ENCODE measurements around the gene MGAT1. TPM values are rescaled to one million over a fixed set of nuclear protein-coding genes. Genes with fewer than 3 reads are reported as not detected.
"Not testable (repeated sequence)": the region's sequence is repeated elsewhere in the genome, so short reads cannot be mapped to it uniquely, and the experiment has no call there.

MGAT1 gene
- total RNA-seq, 1 donor from 2014 or later: 152 TPM

GRCh38 chr5:180784497-180785097 is 18.0 kb downstream of the MGAT1 start:
- DNase-seq (ENCODE audit: extremely low spot score in 2 of 2): peak in 1 of 2 donors; percentile 40
- Histone ChIP-seq H3K27ac (peak overlapping the region; percentile 81), H3K9me3 (no peaks in the 10 kb centered on the region), H3K4me1 (peaks cover 44% of the 10 kb centered on the region), H3K27me3 (no peaks in the 10 kb centered on the region), H3K4me3 (no peak overlapping the region), H3K36me3 (peaks cover 0 to 3% of the 10 kb centered on the region in 2 donors)
- intact Hi-C loops (cut with DNase I): loop anchor here (5.0 kb wide), 1 partner anchor 78 kb away; the partner anchor contains the start of gene ZFP62
- TF ChIP-seq CTCF (IDR thresholded peaks at IDR 0.05): peak; percentile 31 to 63 (median 38)
- TF ChIP-seq POLR2A (IDR thresholded peaks at IDR 0.05): no peak
- TF ChIP-seq POLR2AphosphoS5 (IDR thresholded peaks at IDR 0.05; ENCODE audit: insufficient read depth in 1 of 2, low read depth in 1 of 2): peak in 1 of 2 donors; percentile 18

- no peaks in the 10 kb centered on the region for H3K27me3 ChIP-seq
- H3K9me3 ChIP-seq: no peaks in the 10 kb centered on the region
- TF ChIP-seq CTCF (IDR thresholded peaks at IDR 0.05): no peak
- TF ChIP-seq POLR2A (IDR thresholded peaks at IDR 0.05): no peak
- TF ChIP-seq POLR2AphosphoS5 (IDR thresholded peaks at IDR 0.05; ENCODE audit: insufficient read depth in 1 of 2, low read depth in 1 of 2): no peak
- peaks cover 38% of the 10 kb centered on the region for H3K4me1 ChIP-seq
- DNase-seq (ENCODE audit: extremely low spot score in 2 of 2): peak in 1 of 2 donors; percentile 19
- no peaks in the 10 kb centered on the region for H3K36me3 ChIP-seq
- H3K4me3 ChIP-seq: no peak overlapping the region
- H3K27ac ChIP-seq: no peak overlapping the region
- intact Hi-C loops (cut with DNase I): no loop called here
These were observed 19.1 kb downstream of the MGAT1 start for GRCh38 chr5:180783340-180784052.

GRCh38 chr5:180782748-180783147 is 19.9 kb downstream of the MGAT1 start:
- intact Hi-C loops (cut with DNase I): no loop called here
- Histone ChIP-seq H3K27me3 (no peaks in the 10 kb centered on the region), H3K4me3 (no peak overlapping the region), H3K36me3 (no peaks in the 10 kb centered on the region), H3K9me3 (no peaks in the 10 kb centered on the region), H3K27ac (no peak overlapping the region), H3K4me1 (peaks cover 38% of the 10 kb centered on the region)
- no peak for DNase-seq (ENCODE audit: extremely low spot score in 2 of 2)
- TF ChIP-seq POLR2AphosphoS5 (IDR thresholded peaks at IDR 0.05; ENCODE audit: insufficient read depth in 1 of 2, low read depth in 1 of 2) (no peak), POLR2A (IDR thresholded peaks at IDR 0.05) (no peak), CTCF (IDR thresholded peaks at IDR 0.05) (no peak)

GRCh38 chr5:180781900-180782326 is 20.7 kb downstream of the MGAT1 start:
- H3K36me3 ChIP-seq; H3K27ac ChIP-seq; H3K27me3 ChIP-seq; DNase-seq (ENCODE audit: extremely low spot score in 2 of 2); H3K4me3 ChIP-seq; intact Hi-C loops (cut with DNase I); H3K9me3 ChIP-seq: not testable (repeated sequence)
- peaks cover 29% of the 10 kb centered on the region for H3K4me1 ChIP-seq

GRCh38 chr5:180779985-180780610 is 22.5 kb downstream of the MGAT1 start:
- no peak for DNase-seq (ENCODE audit: extremely low spot score in 2 of 2)
- Histone ChIP-seq H3K27me3 (no peaks in the 10 kb centered on the region), H3K9me3 (no peaks in the 10 kb centered on the region), H3K4me3 (no peak overlapping the region), H3K36me3 (no peaks in the 10 kb centered on the region), H3K4me1 (peaks cover 11% of the 10 kb centered on the region), H3K27ac (no peak overlapping the region)
- intact Hi-C loops (cut with DNase I): no loop called here
- TF ChIP-seq POLR2A (IDR thresholded peaks at IDR 0.05): no peak
- TF ChIP-seq CTCF (IDR thresholded peaks at IDR 0.05): no peak
- no peak for TF ChIP-seq POLR2AphosphoS5 (IDR thresholded peaks at IDR 0.05; ENCODE audit: insufficient read depth in 1 of 2, low read depth in 1 of 2)
